Activated CD4-positive, alpha-beta T cell treated with anti-CD3 and anti-CD28 coated beads for 24 hours (primary cell): ENCODE measurements around the gene MAP2K7.
"Not testable (repeated sequence)": the region's sequence is repeated elsewhere in the genome, so short reads cannot be mapped to it uniquely, and the experiment has no call there.

Source experiments
- DNase-seq, 2 donors: peaks; one replicate each; pipeline ENCODE4 v3.0.0-alpha.2; 2020; ENCODE audit warnings: low read depth in 2 of 2

The MAP2K7 gene

GRCh38 chr19:7907544-7907943 lies 3.9 kb downstream of the MAP2K7 start:
- DNase-seq: no peak

GRCh38 chr19:7908078-7908699 lies 4.5 kb downstream of the MAP2K7 start:
- DNase-seq: no peak

DNA sequence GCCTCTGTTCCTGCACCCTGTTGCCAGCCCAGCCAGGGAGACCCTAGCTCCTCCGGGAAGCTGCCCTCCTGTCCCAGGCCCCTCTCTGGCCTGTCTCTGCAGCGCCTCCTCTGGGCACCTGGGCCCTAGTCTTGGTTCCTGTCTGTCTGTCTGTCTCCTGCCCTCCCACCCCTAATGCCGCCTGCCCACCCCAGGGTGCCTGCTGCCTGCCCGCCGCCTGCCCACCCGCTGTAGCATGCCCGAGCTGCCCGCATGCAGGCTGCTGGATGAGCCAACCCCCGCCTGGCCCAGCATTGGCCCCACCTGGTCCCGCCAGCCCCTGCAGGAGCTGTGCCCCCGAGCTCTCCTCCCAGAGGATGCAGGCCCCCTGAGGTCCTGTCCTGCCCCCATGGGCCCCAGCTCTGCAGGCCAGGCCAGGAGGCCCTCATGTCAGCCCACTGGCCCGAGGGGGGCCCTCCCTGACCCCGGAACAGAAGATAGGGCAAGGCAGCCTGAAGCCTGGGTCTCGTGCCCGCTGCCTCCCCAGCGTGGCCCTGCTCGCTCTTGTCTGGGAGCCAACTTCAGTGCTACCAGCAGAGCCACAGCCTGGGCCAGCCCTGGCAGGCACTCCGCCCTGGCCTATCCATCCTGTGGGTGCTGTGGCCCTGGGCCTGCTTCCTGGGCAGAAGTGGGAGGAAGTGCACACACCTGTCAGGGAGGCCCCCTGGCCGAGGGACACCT lies 5.2 kb downstream of the MAP2K7 start:
- DNase-seq: no peak

GRCh38 chr19:7909471-7910067 lies 5.9 kb downstream of the MAP2K7 start:
- no peak for DNase-seq

DNA sequence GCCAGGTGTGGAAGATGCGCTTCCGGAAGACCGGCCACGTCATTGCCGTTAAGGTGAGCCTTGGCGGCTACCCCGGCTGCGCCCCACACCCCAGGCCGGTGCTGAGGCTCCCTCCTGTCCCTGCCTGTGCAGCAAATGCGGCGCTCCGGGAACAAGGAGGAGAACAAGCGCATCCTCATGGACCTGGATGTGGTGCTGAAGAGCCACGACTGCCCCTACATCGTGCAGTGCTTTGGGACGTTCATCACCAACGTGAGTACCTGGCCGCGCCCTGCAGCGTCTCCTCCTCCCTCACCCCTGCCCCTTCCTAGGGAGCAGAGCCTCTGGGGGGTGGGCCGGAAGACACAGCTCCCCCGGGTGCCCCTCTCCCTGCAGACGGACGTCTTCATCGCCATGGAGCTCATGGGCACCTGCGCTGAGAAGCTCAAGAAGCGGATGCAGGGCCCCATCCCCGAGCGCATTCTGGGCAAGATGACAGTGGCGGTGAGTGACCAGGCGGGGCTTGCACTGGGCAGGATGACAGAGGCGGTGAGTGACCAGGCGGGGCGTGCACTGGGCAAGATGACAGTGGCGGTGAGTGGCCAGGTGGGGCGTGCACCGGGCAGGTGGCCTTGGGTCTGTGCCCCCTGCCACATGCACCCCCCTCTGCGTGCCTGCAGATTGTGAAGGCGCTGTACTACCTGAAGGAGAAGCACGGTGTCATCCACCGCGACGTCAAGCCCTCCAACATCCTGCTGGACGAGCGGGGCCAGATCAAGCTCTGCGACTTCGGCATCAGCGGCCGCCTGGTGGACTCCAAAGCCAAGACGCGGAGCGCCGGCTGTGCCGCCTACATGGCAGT lies 6.9 kb downstream of the MAP2K7 start:
- DNase-seq: no peak

DNA sequence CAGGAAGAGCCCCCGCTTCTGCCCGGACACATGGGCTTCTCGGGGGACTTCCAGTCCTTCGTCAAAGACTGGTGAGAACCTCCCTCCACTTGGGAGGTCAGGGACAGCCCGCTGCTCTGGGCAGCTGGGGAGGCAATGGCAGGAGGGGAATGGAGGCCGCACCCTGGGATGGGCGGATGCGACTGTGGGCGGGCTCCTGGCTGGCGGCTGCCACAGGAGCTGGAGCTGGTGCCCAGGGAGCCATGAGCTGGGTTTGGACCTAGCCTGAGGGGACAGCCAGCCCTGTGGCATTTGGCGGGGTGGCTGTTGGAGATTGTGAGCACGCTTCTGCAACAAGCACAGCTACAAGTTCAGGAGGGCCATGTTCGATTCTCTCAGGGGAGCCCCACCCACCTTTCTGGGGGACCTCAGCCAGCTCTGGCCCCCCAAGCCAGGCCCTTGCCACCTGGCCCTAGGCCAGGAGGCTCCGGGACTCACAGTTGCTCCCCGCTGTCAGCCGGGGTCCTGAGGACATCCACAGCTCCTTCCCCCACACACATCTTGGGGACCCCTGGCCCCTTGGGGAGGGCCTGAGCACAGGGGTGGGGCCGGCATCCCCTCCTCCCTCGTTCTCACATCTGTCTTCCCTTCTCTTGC lies 7.9 kb downstream of the MAP2K7 start:
- no peak for DNase-seq

DNA sequence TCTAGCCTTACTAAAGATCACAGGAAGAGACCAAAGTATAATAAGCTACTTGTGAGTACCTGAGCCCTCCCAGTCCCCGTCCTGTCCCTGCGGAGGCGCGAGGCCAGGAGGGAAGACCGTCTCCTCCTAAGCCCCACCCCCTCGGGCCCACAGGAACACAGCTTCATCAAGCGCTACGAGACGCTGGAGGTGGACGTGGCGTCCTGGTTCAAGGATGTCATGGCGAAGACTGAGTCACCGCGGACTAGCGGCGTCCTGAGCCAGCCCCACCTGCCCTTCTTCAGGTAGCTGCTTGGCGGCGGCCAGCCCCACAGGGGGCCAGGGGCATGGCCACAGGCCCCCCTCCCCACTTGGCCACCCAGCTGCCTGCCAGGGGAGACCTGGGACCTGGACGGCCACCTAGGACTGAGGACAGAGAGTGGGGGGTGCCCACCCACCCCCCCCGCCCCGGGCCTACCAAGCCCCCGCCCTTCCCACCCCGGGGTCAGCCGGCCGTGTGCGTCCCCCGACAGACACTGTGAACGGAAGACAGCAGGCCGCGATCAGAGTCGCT lies 8.5 kb downstream of the MAP2K7 start:
- DNase-seq: no peak

GRCh38 chr19:7912697-7913564 lies 9.3 kb downstream of the MAP2K7 start:
- DNase-seq: no peak

DNA sequence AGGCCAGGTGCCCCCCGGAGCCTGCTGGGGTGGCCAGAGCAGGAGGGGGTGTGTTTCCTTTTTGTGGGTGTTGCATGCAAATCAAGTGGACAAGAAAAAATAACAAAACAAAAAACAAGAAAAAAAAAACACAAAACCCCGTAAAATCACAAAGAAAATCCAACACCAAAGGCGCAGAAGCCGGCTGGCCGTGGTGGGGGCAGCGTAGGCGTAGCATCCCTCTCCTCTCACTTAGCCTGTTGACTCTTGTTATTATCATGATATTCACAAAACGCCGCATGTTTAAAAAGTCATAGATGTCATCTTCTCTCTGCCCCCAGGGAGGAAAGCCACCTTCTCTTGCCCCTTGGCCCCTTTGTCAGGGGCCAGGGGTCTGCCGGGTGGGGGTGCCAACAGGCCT lies 10.0 kb downstream of the MAP2K7 start:
- no peak for DNase-seq

GRCh38 chr19:7914099-7914498 lies 10.4 kb downstream of the MAP2K7 start:
- no peak for DNase-seq

DNA sequence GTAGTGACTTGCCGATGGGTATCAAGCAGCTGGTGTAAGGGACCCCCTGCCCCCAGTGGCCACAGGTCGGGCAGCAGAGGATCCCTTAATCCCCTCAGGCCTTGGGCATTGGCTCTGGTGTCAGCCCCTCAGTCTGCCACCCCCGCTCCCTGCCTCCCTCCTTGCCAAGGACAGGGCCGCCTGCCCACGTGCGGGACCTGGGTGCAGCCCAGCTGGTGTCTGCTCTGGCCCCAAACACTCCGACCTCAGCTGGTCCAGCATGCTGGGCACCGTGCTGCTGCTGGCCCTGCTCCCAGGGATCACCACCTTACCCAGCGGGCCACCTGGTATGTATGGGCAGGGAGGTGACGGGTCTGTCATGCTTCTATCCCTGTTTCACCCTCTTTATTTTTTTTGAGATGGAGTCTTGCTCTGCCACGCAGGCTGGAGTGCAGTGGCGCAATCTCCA lies 10.9 kb downstream of the MAP2K7 start, which contains the start of gene TGFBR3L:
Gene TGFBR3L (plus strand): TSS at position 233 of the 448 bp plus-strand sequence.
- no peak for DNase-seq

DNA sequence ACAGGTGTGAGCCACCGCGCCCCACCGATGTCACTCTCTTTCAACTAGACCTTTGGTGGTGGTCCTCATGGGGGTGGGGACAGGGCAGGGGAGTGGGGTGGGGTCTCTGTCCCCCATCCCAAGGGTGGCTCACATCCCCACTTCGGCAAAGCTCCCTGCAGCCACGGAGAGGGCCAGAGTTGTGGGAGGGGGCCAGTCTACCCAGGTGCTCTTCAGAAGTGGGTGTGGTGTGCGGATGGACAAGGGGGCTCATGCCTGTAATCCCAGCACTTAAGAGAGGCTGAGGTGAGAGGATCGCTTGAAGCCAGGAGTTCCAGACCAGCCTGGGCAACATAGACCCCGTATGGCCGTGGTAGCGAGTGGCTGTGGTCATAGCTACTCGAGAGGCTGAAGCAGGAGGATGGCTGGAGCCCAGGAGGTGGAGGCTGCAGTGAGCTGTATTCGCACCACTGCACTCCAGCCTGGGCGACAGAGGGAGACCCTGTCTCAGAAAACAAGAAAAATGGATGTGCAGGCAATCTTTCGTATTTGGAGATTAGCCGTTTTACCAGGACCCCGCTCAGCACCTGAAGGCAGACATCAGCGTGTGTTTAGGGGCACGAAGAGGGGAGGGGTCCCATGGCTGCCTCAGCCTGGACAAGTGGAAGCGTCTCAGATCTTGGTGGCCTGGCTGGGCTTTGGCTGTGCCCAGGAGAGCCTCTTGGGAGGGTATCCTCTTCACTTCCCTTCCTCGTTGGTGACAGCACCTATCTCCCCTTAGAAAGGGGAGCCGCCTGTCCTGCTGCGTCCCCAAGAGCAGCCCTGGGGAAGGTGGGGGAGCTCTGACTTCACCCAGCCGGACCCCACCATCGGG lies 11.8 kb downstream of the MAP2K7 start:
- no peak for DNase-seq

DNA sequence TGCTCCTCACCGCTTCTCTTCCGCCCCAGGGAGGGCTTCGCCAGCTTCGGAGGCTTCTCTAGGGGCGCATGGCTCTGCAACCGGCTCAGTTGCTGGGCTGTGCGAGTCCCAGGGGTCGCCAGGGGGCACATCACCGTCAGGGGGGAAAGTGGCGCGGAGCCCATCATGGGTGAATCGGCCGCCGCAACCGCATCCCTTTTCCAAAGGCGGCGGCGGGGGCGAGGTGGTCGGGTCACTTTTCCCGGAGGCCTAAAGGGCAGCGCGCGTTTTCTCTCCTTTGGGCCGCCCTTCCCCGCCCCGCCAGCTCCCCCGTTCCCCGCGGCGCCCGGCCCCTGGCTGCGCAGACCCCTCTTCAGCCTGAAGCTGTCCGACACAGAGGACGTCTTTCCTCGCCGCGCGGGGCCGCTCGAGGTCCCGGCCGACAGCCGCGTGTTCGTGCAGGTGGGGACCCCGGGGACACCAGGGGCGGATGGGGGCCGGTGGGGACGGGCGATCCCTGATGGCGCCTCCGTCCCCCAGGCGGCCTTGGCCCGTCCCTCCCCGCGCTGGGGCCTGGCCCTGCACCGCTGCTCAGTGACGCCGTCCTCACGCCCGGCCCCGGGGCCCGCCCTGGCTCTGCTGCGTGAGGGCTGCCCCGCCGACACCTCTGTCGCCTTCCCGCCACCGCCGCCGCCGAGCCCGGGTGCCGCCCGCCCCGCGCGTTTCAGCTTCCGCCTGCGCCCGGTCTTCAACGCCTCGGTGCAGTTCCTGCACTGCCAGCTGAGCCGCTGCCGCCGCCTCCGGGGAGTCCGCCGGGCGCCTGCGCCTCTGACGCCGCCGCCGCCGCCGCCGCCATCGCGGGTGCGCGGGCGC lies 12.7 kb downstream of the MAP2K7 start:
- DNase-seq: peak in 1 of 2 donors; percentile 36

DNA sequence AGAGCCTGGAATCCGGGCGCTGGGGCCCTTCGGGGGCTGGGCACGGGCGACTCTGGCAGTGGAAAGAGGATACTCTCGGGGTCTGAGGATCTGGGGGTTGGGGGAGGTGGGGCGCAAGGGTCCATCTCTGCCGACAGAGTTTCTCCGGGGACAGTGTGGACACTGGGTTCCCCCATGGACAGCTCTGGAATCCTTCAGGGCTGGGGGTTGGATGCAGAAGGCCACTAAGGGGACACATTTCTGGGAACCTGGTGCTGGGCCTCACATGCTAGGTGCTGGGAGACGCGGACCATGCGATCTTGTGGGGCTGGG lies 13.2 kb downstream of the MAP2K7 start:
- DNase-seq: no peak

- no peak for DNase-seq
Measured at GRCh38 chr19:7917267-7918061, 13.8 kb downstream of the MAP2K7 start.

GRCh38 chr19:7918062-7918614 lies 14.5 kb downstream of the MAP2K7 start:
- not testable (repeated sequence) for DNase-seq

GRCh38 chr19:7918615-7919421 lies 15.1 kb downstream of the MAP2K7 start:
- DNase-seq: no peak
